Gastrocnemius medialis (tissue), 4 donors: ENCODE measurements around the gene ARMC7.

ENCODE experiments used
- POLR2A ChIP-seq, 2 donors: fragments of 450-650 bp; IDR thresholded peaks; one replicate each; pipeline ENCODE4 v1.6.1; 2017; ENCODE audit warnings: antibody characterized with exemption in 2 of 2, mild to moderate bottlenecking in 2 of 2, moderate library complexity in 2 of 2
- TF ChIP-seq, protein P1 (sequence below), 5 experiments: fragments of 450-650 bp in 3 of 5; fragments of 200-600 bp in 2 of 5; sonication (generic) in 2 of 5; IDR thresholded peaks in 4 of 5; conservative IDR thresholded peaks in 1 of 5; 1 replicate in 4 of 5; 2 replicates in 1 of 5; pipeline ENCODE4 v1.5.1; 2016 to 2019; ENCODE audit warnings: antibody characterized with exemption in 5 of 5, mild to moderate bottlenecking in 3 of 5, moderate library complexity in 3 of 5

DNA sequence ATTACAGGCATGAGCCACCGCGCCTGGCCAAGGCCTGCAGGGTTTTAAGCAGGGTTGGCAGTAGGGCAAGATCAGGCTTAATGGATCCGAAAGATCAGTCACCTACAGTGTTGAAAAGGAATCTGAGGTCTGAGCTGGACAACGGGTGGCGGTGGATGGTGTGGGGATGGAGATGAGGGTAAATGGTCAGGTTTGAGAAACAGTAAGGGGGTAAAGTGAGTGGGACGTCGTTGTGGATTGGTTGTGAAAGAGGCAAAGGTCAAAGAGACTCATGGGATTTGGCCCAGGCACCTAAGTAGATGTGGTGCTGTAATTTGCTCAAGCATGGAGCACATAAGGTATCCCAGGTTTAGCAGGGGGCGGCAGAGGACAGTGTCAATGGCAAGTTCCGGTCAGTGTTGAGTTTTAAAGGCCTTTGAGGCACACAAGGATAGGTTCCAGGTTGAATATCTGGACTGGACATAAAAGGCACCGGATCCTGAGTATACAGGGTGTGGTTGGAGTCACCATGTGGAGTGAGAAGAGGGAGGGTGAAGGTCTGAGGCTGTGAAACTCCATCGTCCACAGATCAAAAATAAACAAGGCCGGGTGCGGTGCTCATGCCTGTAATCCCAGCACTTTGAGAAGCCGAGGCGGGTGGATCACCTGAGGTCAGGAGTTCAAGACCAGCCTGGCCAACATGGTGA is 23.1 kb upstream of the ARMC7 start:
- TF ChIP-seq, protein P1, sequence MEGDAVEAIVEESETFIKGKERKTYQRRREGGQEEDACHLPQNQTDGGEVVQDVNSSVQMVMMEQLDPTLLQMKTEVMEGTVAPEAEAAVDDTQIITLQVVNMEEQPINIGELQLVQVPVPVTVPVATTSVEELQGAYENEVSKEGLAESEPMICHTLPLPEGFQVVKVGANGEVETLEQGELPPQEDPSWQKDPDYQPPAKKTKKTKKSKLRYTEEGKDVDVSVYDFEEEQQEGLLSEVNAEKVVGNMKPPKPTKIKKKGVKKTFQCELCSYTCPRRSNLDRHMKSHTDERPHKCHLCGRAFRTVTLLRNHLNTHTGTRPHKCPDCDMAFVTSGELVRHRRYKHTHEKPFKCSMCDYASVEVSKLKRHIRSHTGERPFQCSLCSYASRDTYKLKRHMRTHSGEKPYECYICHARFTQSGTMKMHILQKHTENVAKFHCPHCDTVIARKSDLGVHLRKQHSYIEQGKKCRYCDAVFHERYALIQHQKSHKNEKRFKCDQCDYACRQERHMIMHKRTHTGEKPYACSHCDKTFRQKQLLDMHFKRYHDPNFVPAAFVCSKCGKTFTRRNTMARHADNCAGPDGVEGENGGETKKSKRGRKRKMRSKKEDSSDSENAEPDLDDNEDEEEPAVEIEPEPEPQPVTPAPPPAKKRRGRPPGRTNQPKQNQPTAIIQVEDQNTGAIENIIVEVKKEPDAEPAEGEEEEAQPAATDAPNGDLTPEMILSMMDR (IDR thresholded peaks at IDR 0.05 in 4 of 5, conservative IDR thresholded peaks at IDR 0.05 in 1 of 5) = no peak
- no peak for TF ChIP-seq POLR2A (IDR thresholded peaks at IDR 0.05)
